ENCODE results near the gene CAMTA1.

Gene CAMTA1

GRCh38 chr1:7533006-7533405 lies 747.8 kb downstream of the CAMTA1 start:
- no peak for DNase-seq

- DNase-seq = no peak
Observed at GRCh38 chr1:7534061-7534825, 749.0 kb downstream of the CAMTA1 start.

- no peak for DNase-seq
Observed at GRCh38 chr1:7535016-7535415, 749.8 kb downstream of the CAMTA1 start.

- DNase-seq = no peak
Observed at GRCh38 chr1:7535934-7536878, 751.0 kb downstream of the CAMTA1 start.

GRCh38 chr1:7536891-7537591 lies 751.8 kb downstream of the CAMTA1 start:
- DNase-seq = no peak

GRCh38 chr1:7538033-7538432 lies 752.8 kb downstream of the CAMTA1 start:
- DNase-seq = no peak

GRCh38 chr1:7538849-7539768 lies 753.9 kb downstream of the CAMTA1 start:
- no peak for DNase-seq

- DNase-seq = peak; percentile 50
Observed at GRCh38 chr1:7539769-7540175, 754.5 kb downstream of the CAMTA1 start.

- no peak for DNase-seq
Observed at GRCh38 chr1:7540816-7541215, 755.6 kb downstream of the CAMTA1 start.

- DNase-seq = no peak
Observed at GRCh38 chr1:7541629-7542028, 756.4 kb downstream of the CAMTA1 start.

- no peak for DNase-seq
Observed at GRCh38 chr1:7543718-7544090, 758.5 kb downstream of the CAMTA1 start.

- peak; percentile 78 for DNase-seq
Observed at GRCh38 chr1:7549277-7550161, 764.3 kb downstream of the CAMTA1 start.

GRCh38 chr1:7550261-7550865 lies 765.1 kb downstream of the CAMTA1 start:
- no peak for DNase-seq

- DNase-seq = no peak
Observed at GRCh38 chr1:7550981-7551380, 765.7 kb downstream of the CAMTA1 start.

GRCh38 chr1:7551442-7551841 lies 766.2 kb downstream of the CAMTA1 start:
- no peak for DNase-seq

- no peak for DNase-seq
Observed at GRCh38 chr1:7552402-7552801, 767.1 kb downstream of the CAMTA1 start.

- DNase-seq = no peak
Observed at GRCh38 chr1:7553042-7553690, 767.9 kb downstream of the CAMTA1 start.

- DNase-seq = no peak
Observed at GRCh38 chr1:7554385-7555235, 769.4 kb downstream of the CAMTA1 start.
